ENCODE measurements around the gene LECT2. TPM values are rescaled to one million over a fixed set of nuclear protein-coding genes. Genes with fewer than 3 reads are reported as not detected.

LECT2 gene
- total and polyA plus RNA-seq, 3 experiments from 2014 or later, result not detected

DNA sequence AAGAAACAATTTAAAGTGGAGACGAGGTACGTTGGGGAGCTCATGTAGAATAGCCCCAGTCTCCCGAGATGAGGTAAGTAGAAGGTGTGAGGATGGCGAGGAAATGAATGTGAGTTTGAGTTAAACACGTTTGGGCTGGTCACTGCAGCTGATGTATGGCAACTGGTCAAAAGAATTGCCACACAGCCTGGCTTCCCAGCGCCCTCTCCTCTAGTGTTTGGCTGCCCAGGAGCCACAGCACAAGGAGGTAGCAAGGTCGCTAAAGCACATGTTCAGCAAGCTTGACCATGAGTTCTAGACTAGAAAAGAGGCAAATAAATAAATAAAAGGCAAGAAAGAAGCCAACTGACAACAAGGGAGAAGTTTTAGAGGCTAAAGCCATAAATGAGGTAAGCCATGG lies 21.4 kb upstream of the LECT2 start:
- CTCF ChIA-PET, result interaction anchor here (1.0 kb wide), 1 partner anchor 8 kb away, joined by 3 read pairs; no protein-coding TSS in a partner anchor
- H3K27ac Mint-ChIP-seq, result no peak overlapping the region
- Histone ChIP-seq H3K4me3 (ENCODE audit: low read length) (no peak overlapping the region), H3K9me3 (ENCODE audit: low read length) (no peaks in the 10 kb centered on the region), H3K4me1 (ENCODE audit: insufficient read depth, low read length) (no peaks in the 10 kb centered on the region), H3K27me3 (ENCODE audit: insufficient read depth, low read length, poor library complexity, severe bottlenecking) (peaks cover 8% of the 10 kb centered on the region), H3K27ac (ENCODE audit: low read depth, low read length) (no peak overlapping the region), H3K36me3 (ENCODE audit: insufficient read depth, low read length) (no peaks in the 10 kb centered on the region)
- POLR2A ChIA-PET, result no interaction called here
- no peak for DNase-seq
- H3K4me3 Mint-ChIP-seq, result no peak overlapping the region
- H3K27me3 Mint-ChIP-seq, result peaks cover 18 to 61% of the 10 kb centered on the region in 2 donors
- no peaks in the 10 kb centered on the region for H3K4me1 Mint-ChIP-seq
- H3K9me3 Mint-ChIP-seq, result peaks cover 0 to 3% (median 2%) of the 10 kb centered on the region in 5 donors
- H3K36me3 Mint-ChIP-seq, result no peaks in the 10 kb centered on the region

DNA sequence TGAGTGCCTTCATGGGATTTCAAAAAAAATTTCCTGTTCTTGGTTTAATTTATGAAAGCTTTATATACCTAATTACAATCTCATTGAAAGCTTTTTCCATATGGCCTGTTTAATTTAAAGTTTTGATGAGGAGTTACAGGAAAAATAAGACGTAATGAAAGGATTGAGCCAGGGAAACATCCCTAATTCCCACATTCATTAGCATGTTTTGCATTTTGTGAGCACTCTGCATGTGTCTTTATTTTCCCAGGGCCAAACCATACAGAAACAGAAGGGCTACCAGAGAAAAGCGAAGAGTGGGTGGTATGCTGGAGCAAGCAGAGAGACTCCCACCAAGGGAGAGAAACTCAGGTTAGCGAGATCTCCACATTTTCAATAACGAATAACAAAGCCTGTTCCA lies 20.3 kb upstream of the LECT2 start:
- Histone ChIP-seq H3K9me3 (ENCODE audit: low read length) (no peaks in the 10 kb centered on the region), H3K27me3 (ENCODE audit: insufficient read depth, low read length, poor library complexity, severe bottlenecking) (peaks cover 8% of the 10 kb centered on the region), H3K4me3 (ENCODE audit: low read length) (no peak overlapping the region), H3K27ac (ENCODE audit: low read depth, low read length) (no peak overlapping the region), H3K4me1 (ENCODE audit: insufficient read depth, low read length) (no peaks in the 10 kb centered on the region), H3K36me3 (ENCODE audit: insufficient read depth, low read length) (no peaks in the 10 kb centered on the region)
- no peak overlapping the region for H3K4me3 Mint-ChIP-seq
- H3K9me3 Mint-ChIP-seq, result peaks cover 2 to 8% (median 5%) of the 10 kb centered on the region in 5 donors
- H3K4me1 Mint-ChIP-seq, result no peaks in the 10 kb centered on the region
- H3K27me3 Mint-ChIP-seq, result peaks cover 18 to 70% of the 10 kb centered on the region in 2 donors
- no peak for DNase-seq
- POLR2A ChIA-PET, result no interaction called here
- CTCF ChIA-PET, result no interaction called here
- no peaks in the 10 kb centered on the region for H3K36me3 Mint-ChIP-seq
- H3K27ac Mint-ChIP-seq, result no peak overlapping the region

DNA sequence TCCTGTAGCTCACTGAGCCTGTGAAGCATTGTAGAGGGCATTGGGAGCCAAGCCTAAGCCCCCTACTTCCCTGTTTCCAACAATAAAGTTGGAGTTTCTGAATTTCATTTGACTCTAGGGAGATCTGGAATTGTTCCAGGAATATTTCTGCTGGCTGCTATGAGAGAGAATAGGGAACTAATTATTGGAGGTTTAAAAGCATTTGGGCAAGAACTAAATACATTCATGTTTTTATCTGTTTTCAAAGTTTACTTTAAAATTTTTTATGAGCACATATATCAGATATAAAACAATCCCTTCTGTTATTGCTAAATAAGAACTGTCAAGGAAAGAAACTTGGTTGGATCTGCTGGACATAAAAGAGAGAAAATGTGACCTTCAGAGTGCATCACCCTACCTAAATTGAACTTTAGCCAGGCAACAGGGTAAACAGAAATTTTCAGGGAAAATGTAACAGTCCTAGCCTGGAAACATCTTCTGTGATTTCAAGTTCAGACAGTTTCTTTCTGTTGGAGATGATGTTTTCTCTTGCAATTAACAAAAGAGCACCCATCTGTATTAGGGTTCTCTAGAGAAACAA lies 19.3 kb upstream of the LECT2 start:
- peaks cover 18 to 65% of the 10 kb centered on the region in 2 donors for H3K27me3 Mint-ChIP-seq
- POLR2A ChIA-PET, result no interaction called here

DNA sequence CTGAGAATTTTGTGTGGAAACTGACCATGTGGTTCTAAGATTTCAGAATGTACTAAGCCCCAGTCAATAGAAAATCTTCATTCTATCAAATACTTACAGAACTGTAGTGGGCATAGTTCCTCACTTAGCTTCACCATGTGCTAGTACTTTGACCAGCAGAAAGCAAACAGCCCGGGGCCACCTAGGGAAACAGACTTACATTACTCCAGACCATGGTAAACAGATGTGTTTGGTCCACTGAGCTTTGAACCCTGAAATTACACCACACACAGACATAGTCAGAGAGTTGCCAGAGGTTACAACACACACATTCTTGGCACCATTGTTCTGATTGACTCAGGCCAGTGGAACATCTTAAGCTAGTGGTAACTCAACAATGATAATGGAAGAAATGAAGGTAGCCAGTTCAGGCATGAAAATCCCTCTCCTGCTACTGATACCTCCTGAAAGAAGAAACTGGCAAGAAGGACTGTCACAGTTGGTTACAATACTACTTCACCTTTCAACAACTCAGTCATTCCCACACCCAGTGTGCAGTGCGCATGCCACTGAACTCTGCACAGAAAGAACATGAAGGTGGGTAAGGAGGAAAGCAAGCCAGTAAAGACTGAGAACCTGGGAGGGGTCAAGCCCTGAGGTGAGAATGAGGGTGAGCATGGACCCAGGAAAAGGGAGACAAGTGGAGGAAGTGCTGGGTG lies 18.7 kb upstream of the LECT2 start:
- Histone ChIP-seq H3K4me3 (ENCODE audit: low read length) (no peak overlapping the region), H3K27ac (ENCODE audit: low read depth, low read length) (no peak overlapping the region), H3K36me3 (ENCODE audit: insufficient read depth, low read length) (no peaks in the 10 kb centered on the region), H3K9me3 (ENCODE audit: low read length) (no peaks in the 10 kb centered on the region), H3K27me3 (ENCODE audit: insufficient read depth, low read length, poor library complexity, severe bottlenecking) (peaks cover 8% of the 10 kb centered on the region), H3K4me1 (ENCODE audit: insufficient read depth, low read length) (no peaks in the 10 kb centered on the region)
- Mint-ChIP-seq H3K27me3 (peaks cover 18 to 67% of the 10 kb centered on the region in 2 donors), H3K9me3 (peaks cover 2 to 8% (median 5%) of the 10 kb centered on the region in 5 donors), H3K4me1 (no peaks in the 10 kb centered on the region), H3K4me3 (no peak overlapping the region), H3K36me3 (no peaks in the 10 kb centered on the region), H3K27ac (no peak overlapping the region)
- POLR2A ChIA-PET, result no interaction called here
- CTCF ChIA-PET, result no interaction called here
- no peak for DNase-seq

More for the DNA sequence above, 19.3 kb upstream of the LECT2 start:
- Histone ChIP-seq H3K4me1 (ENCODE audit: insufficient read depth, low read length) (no peaks in the 10 kb centered on the region), H3K27ac (ENCODE audit: low read depth, low read length) (no peak overlapping the region), H3K27me3 (ENCODE audit: insufficient read depth, low read length, poor library complexity, severe bottlenecking) (peaks cover 8% of the 10 kb centered on the region), H3K36me3 (ENCODE audit: insufficient read depth, low read length) (no peaks in the 10 kb centered on the region), H3K9me3 (ENCODE audit: low read length) (no peaks in the 10 kb centered on the region), H3K4me3 (ENCODE audit: low read length) (no peak overlapping the region)
- Mint-ChIP-seq H3K27ac (no peak overlapping the region), H3K36me3 (no peaks in the 10 kb centered on the region), H3K4me1 (no peaks in the 10 kb centered on the region), H3K9me3 (peaks cover 2 to 8% (median 5%) of the 10 kb centered on the region in 5 donors), H3K4me3 (no peak overlapping the region)
- no peak for DNase-seq
- CTCF ChIA-PET, result no interaction called here

DNA sequence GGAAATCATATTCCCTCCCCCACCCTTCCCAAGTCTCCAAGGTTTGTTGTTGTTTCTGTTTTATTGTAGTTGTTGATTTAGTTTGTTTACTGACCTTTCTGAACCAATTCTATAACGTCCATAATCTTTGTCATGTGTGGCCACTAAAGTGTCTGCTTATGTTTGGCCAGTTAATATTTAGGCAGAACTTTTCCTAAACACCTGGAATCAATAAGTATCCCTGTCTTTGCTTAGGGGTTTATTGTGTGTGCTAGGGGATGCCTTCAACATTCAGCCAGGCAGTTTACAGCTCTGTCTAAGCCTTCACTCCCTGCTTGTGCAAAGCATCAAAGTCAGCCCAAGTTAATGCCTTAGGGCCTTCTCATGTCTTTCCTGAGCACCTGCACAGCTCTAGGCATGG lies 16.9 kb upstream of the LECT2 start:
- CTCF ChIA-PET, result no interaction called here

DNA sequence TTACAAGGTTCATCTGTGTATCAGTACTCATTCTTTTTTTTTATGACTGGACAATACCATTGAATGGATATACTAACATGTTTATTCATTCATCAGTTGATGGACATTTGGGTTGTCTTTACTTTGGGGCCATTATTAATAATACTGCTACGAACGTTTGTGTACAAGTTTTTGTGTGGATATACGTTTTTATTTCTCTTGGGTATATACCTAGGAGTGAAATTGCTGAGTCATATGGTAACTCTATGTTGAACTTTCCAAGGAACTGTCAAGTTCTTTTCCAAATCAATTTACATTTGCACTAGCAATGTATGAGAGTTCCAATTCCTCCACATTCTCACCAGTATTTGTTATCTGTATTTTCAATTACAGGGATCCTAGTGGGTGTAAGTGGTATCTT lies 12.0 kb upstream of the LECT2 start:
- POLR2A ChIA-PET, result no interaction called here
- CTCF ChIA-PET, result no interaction called here

More for the DNA sequence above, 16.9 kb upstream of the LECT2 start:
- Mint-ChIP-seq H3K9me3 (peaks cover 2 to 8% (median 5%) of the 10 kb centered on the region in 5 donors), H3K27me3 (peaks cover 15 to 68% of the 10 kb centered on the region in 2 donors), H3K4me1 (no peaks in the 10 kb centered on the region), H3K27ac (no peak overlapping the region), H3K4me3 (no peak overlapping the region), H3K36me3 (no peaks in the 10 kb centered on the region)
- POLR2A ChIA-PET, result no interaction called here
- H3K27ac ChIP-seq (ENCODE audit: low read depth, low read length), result no peak overlapping the region
- no peak overlapping the region for H3K4me3 ChIP-seq (ENCODE audit: low read length)
- no peaks in the 10 kb centered on the region for H3K9me3 ChIP-seq (ENCODE audit: low read length)
- no peaks in the 10 kb centered on the region for H3K4me1 ChIP-seq (ENCODE audit: insufficient read depth, low read length)
- peaks cover 4% of the 10 kb centered on the region for H3K27me3 ChIP-seq (ENCODE audit: insufficient read depth, low read length, poor library complexity, severe bottlenecking)
- no peak for DNase-seq
- no peaks in the 10 kb centered on the region for H3K36me3 ChIP-seq (ENCODE audit: insufficient read depth, low read length)

DNA sequence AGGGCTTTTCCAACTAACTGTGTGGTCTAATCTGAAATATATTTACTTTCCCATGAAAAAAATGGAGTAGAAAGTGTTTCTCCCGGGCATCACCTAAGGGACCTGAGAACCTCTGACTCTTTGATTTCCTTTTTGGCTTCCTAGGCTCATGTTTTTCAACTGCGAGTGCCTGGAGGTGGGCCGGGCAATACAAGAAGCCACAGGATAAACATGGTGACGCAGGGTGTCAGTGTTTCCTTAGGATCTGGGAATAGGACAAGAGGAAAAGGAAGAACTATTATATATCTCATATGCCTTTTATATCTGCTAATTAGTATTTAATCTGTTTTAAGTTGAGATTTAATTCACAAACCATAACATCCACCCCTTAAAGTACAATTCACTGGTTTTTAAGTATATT lies 11.4 kb upstream of the LECT2 start:
- no peaks in the 10 kb centered on the region for H3K36me3 ChIP-seq (ENCODE audit: insufficient read depth, low read length)
- H3K9me3 Mint-ChIP-seq, result peaks cover 2 to 5% (median 3%) of the 10 kb centered on the region in 5 donors
- H3K9me3 ChIP-seq (ENCODE audit: low read length), result no peaks in the 10 kb centered on the region
- no peak overlapping the region for H3K4me3 Mint-ChIP-seq
- no peak overlapping the region for H3K27ac ChIP-seq (ENCODE audit: low read depth, low read length)
- H3K4me1 Mint-ChIP-seq, result no peaks in the 10 kb centered on the region
- H3K27me3 ChIP-seq (ENCODE audit: insufficient read depth, low read length, poor library complexity, severe bottlenecking), result no peaks in the 10 kb centered on the region
- no peak overlapping the region for H3K4me3 ChIP-seq (ENCODE audit: low read length)
- H3K4me1 ChIP-seq (ENCODE audit: insufficient read depth, low read length), result no peaks in the 10 kb centered on the region
- ChIA-PET POLR2A (no interaction called here), CTCF (no interaction called here)
- DNase-seq, result no peak
- H3K27me3 Mint-ChIP-seq, result peaks cover 0 to 36% of the 10 kb centered on the region in 2 donors
- H3K36me3 Mint-ChIP-seq, result no peaks in the 10 kb centered on the region
- H3K27ac Mint-ChIP-seq, result no peak overlapping the region

More for the DNA sequence above, 12.0 kb upstream of the LECT2 start:
- no peak for DNase-seq
- Histone ChIP-seq H3K9me3 (ENCODE audit: low read length) (no peaks in the 10 kb centered on the region), H3K27me3 (ENCODE audit: insufficient read depth, low read length, poor library complexity, severe bottlenecking) (no peaks in the 10 kb centered on the region), H3K4me3 (ENCODE audit: low read length) (no peak overlapping the region), H3K36me3 (ENCODE audit: insufficient read depth, low read length) (no peaks in the 10 kb centered on the region), H3K27ac (ENCODE audit: low read depth, low read length) (no peak overlapping the region), H3K4me1 (ENCODE audit: insufficient read depth, low read length) (no peaks in the 10 kb centered on the region)
- H3K4me1 Mint-ChIP-seq, result no peaks in the 10 kb centered on the region
- H3K27me3 Mint-ChIP-seq, result peaks cover 0 to 42% of the 10 kb centered on the region in 2 donors
- H3K4me3 Mint-ChIP-seq, result no peak overlapping the region
- H3K36me3 Mint-ChIP-seq, result no peaks in the 10 kb centered on the region
- peaks cover 2 to 8% (median 5%) of the 10 kb centered on the region in 5 donors for H3K9me3 Mint-ChIP-seq
- no peak overlapping the region for H3K27ac Mint-ChIP-seq

DNA sequence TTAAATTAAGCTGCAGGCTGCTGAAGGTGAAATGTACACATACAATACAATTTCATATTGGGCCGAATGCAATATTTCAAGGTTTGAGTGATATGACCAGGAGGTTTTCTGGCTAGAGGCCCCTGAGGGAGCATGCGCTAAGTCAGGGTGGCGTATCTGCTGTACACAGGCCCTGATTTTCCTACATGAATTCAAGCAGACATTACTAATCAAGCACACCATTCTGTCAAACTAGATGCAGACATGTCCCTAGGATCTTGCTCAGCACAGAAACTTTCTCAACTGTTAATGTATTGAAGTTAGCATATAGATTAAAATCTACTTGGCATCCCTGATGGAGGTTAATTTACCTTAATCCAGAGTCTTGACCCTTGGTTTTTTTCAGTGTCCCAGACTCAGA lies 10.7 kb upstream of the LECT2 start:
- Mint-ChIP-seq H3K36me3 (no peaks in the 10 kb centered on the region), H3K9me3 (peaks cover 0 to 1% (median 0%) of the 10 kb centered on the region in 5 donors), H3K4me1 (no peaks in the 10 kb centered on the region), H3K27ac (no peak overlapping the region), H3K4me3 (no peak overlapping the region), H3K27me3 (peaks cover 0 to 34% of the 10 kb centered on the region in 2 donors)
- H3K4me1 ChIP-seq (ENCODE audit: insufficient read depth, low read length), result no peaks in the 10 kb centered on the region
- H3K9me3 ChIP-seq (ENCODE audit: low read length), result no peaks in the 10 kb centered on the region
- POLR2A ChIA-PET, result no interaction called here
- H3K4me3 ChIP-seq (ENCODE audit: low read length), result no peak overlapping the region
- no peak overlapping the region for H3K27ac ChIP-seq (ENCODE audit: low read depth, low read length)
- CTCF ChIA-PET, result no interaction called here
- no peaks in the 10 kb centered on the region for H3K36me3 ChIP-seq (ENCODE audit: insufficient read depth, low read length)
- H3K27me3 ChIP-seq (ENCODE audit: insufficient read depth, low read length, poor library complexity, severe bottlenecking), result no peaks in the 10 kb centered on the region
- no peak for DNase-seq

All from CD8-positive, alpha-beta memory T cell (primary cell).